Middle frontal gyrus (tissue), 1 donor: Measurements from ENCODE around the gene GJA1.

ENCODE experiments used
- DNase-seq: peaks from one replicate; pipeline ENCODE4 v3.0.0-alpha.2; 2015; ENCODE audit warnings: low spot score; ENCODE audit errors: extremely low spot score

GJA1 gene

GRCh38 chr6:121482751-121483150 is 47.3 kb downstream of the GJA1 start:
- no peak for DNase-seq

DNA sequence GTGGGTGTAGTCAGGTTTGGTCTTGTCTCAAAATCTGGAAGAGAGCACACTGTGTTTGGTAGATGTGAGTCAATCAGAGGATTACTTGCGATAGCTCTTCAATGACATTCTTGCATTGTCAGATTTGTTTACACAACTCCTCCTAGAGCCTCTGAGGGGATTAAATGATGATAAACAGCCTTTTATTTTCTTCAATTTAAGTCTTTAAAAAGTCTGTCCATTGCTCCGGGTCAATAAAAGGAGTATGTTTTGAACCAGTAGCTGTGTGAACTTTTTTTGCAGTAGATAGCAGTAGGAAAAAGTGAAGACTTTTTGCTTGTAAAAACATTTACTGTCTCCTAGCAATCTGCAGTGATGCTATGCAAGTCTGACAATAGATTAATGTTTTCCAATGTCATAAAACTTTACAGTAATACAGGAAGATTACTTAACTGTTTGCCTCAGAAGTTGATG is 49.9 kb downstream of the GJA1 start:
- DNase-seq, result no peak

- no peak for DNase-seq
Measured at GRCh38 chr6:121491576-121491975, 56.1 kb downstream of the GJA1 start.

DNA sequence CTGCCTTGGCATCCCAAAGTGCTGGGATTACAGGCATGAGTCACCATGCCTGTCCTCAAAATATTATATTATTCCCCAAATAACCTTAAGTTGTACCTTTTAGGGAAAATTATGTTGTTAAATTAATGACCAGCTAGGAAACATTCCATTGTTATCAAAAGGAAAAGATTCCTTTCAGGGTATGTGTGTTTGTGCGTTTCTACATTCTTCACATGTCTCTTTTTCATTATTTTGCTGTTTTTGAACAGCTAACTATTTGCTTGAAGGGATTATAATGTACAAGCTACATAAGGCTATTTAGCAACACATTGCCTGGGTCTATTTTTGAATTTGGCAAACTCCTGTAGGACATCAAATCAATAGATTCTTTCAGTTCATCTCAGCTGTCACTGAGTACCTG is 57.1 kb downstream of the GJA1 start:
- no peak for DNase-seq

GRCh38 chr6:121497970-121498375 is 62.5 kb downstream of the GJA1 start:
- no peak for DNase-seq

DNA sequence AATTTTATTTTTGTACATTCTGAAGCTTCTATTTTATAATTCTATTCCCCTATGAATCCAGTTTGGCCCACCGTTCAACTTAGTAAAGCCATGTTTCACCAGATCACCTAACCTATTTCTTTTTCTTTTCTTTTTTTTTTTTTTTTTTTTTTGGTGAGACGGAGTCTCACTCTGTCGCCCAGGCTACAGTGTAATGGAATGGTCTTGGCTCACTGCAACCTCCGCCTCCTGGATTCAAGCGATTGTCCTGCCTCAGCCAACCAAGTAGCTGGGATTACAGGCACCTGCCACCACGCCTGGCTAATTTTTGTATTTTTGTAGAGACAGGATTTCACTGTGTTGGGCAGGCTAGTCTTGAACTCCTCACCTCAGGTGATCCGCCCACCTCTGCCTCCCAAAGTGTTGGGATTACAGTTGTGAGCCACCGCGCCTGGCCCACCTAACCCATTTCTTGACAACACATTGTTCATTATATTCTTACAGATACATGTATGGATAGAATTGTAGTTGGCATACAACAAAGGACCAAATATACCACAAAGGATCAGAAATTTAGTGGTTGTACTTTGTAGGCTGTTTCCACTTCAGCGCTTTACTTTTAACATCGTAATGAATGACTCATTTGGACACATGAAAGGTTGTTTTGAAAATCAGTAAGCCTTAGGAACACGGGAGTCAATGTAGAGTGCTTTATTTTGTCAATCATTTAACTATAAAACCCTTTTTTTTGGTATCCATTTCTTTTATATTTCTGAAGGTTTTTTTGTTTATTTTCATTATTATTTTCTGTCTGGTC is 63.2 kb downstream of the GJA1 start:
- DNase-seq, result no peak
